ENCODE results near the gene AQP5. TPM values are rescaled to one million over a fixed set of nuclear protein-coding genes. Genes with fewer than 3 reads are reported as not detected.

AQP5 gene
- polyA plus RNA-seq, 3 donors: not detected

DNA sequence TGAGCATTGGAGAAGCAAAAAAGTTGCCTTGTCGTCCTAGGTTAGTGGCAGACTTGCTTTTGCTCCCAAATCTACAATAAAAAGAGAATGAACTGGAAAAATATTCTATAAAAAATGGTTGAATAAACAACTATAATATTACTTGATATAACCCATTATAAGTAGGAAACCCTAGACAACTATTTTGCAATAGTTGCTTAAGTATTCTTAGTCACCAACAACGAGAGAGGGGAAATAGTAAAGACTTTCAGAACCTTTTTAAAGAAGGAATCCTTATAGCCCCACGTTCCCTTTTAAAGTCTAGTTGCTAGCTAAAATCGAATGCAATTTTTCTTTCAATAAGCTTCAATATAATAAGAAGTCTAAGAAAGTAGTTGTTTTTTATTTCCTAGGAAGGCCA, 28.6 kb downstream of the AQP5 start:
- peaks cover 16 to 36% of the 10 kb centered on the region in 2 donors for H3K36me3 ChIP-seq (replicated peaks in 1 of 2; ENCODE audit: control insufficient read depth in 1 of 2, insufficient read depth in 2 of 2, low read length in 2 of 2)
- WGBS (ENCODE audit: insufficient coverage): no CpG with 5 or more reads among the region's 4 CpGs
- Mint-ChIP-seq H3K4me3 (peak overlapping the region; percentile 21 to 80), H3K4me1 (peaks cover 58% of the 10 kb centered on the region), H3K36me3 (peaks cover 32 to 43% of the 10 kb centered on the region in 2 donors), H3K27me3 (ENCODE audit: low read depth in 3 of 3) (peaks cover 0 to 1% (median 0%) of the 10 kb centered on the region in 3 donors), H3K27ac (peak overlapping the region; percentile 84 to 91 (median 90)), H3K9me3 (peaks cover 0 to 4% (median 0%) of the 10 kb centered on the region in 7 donors)
- H3K27ac ChIP-seq (ENCODE audit: low read depth in 1 of 2, low read length in 2 of 2): peak overlapping the region in 1 of 2 donors; percentile 86
- intact Hi-C loops (cut with micrococcal nuclease): no loop called here
- peaks cover 7% of the 10 kb centered on the region for H3K79me2 ChIP-seq (ENCODE audit: insufficient read depth, low read length)
- H4K20me1 ChIP-seq (ENCODE audit: insufficient read depth, low read length): no peaks in the 10 kb centered on the region
- H2AFZ ChIP-seq (ENCODE audit: insufficient read depth, low read depth, low read length, poor library complexity, severe bottlenecking): peak overlapping the region; percentile 44
- peaks cover 57 to 65% of the 10 kb centered on the region in 2 donors for H3K4me1 ChIP-seq (ENCODE audit: control insufficient read depth in 1 of 2, insufficient read depth in 2 of 2, low read length in 2 of 2)
- TF ChIP-seq, protein P1, sequence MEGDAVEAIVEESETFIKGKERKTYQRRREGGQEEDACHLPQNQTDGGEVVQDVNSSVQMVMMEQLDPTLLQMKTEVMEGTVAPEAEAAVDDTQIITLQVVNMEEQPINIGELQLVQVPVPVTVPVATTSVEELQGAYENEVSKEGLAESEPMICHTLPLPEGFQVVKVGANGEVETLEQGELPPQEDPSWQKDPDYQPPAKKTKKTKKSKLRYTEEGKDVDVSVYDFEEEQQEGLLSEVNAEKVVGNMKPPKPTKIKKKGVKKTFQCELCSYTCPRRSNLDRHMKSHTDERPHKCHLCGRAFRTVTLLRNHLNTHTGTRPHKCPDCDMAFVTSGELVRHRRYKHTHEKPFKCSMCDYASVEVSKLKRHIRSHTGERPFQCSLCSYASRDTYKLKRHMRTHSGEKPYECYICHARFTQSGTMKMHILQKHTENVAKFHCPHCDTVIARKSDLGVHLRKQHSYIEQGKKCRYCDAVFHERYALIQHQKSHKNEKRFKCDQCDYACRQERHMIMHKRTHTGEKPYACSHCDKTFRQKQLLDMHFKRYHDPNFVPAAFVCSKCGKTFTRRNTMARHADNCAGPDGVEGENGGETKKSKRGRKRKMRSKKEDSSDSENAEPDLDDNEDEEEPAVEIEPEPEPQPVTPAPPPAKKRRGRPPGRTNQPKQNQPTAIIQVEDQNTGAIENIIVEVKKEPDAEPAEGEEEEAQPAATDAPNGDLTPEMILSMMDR (IDR thresholded peaks at IDR 0.05): no peak
- DNase-seq: peak; percentile 53 to 92 (median 76)
- H3K27me3 ChIP-seq (ENCODE audit: control insufficient read depth in 2 of 2, insufficient read depth in 2 of 2, low read length in 2 of 2): no peaks in the 10 kb centered on the region
- H3K4me2 ChIP-seq (replicated peaks; ENCODE audit: extremely low read depth, low read length, poor library complexity, severe bottlenecking): peak overlapping the region; percentile 71
- H3K9ac ChIP-seq (ENCODE audit: insufficient read depth, low read length, poor library complexity, severe bottlenecking): peak overlapping the region; percentile 19
- H3K4me3 ChIP-seq (replicated peaks in 1 of 3; ENCODE audit: low read depth in 2 of 3, low read length in 3 of 3): peak overlapping the region in 2 of 3 experiments; percentile 31 to 65
- H3K9me3 ChIP-seq (replicated peaks in 1 of 2; ENCODE audit: control insufficient read depth in 1 of 2, insufficient read depth in 1 of 2, low read length in 2 of 2): no peaks in the 10 kb centered on the region

DNA sequence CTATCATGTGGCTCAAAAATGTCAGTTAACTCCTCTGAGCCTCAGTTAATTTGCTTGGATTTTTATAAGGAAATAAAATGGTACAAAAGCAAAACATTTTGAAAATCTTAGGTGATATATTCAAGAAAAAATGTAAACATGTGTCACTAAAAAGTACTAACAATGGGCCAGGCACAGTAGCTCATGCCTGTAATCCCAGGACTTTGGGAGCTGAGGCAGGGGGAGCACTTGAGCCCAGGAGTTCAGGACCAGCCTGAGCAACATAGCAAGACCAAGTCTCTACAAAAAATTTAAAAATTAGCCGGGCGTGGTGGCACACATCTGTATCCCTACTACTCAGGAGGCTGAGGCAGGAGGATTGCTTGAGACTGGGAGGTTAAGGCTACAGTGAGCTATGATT, 36.8 kb downstream of the AQP5 start:
- Mint-ChIP-seq H3K36me3 (peaks cover 51 to 93% of the 10 kb centered on the region in 2 donors), H3K27ac (peak overlapping the region in 1 of 7 donors; percentile 73), H3K9me3 (peaks cover 0 to 2% (median 0%) of the 10 kb centered on the region in 7 donors), H3K4me1 (peaks cover 3% of the 10 kb centered on the region), H3K27me3 (ENCODE audit: low read depth in 3 of 3) (no peaks in the 10 kb centered on the region), H3K4me3 (no peak overlapping the region)
- intact Hi-C loops (cut with micrococcal nuclease): no loop called here
- Histone ChIP-seq H2AFZ (ENCODE audit: insufficient read depth, low read depth, low read length, poor library complexity, severe bottlenecking) (no peak overlapping the region), H3K4me3 (replicated peaks in 1 of 3; ENCODE audit: low read depth in 2 of 3, low read length in 3 of 3) (no peak overlapping the region), H3K36me3 (replicated peaks in 1 of 2; ENCODE audit: control insufficient read depth in 1 of 2, insufficient read depth in 2 of 2, low read length in 2 of 2) (peaks cover 57 to 98% of the 10 kb centered on the region in 2 donors), H3K27me3 (ENCODE audit: control insufficient read depth in 2 of 2, insufficient read depth in 2 of 2, low read length in 2 of 2) (no peaks in the 10 kb centered on the region), H4K20me1 (ENCODE audit: insufficient read depth, low read length) (no peaks in the 10 kb centered on the region), H3K4me1 (ENCODE audit: control insufficient read depth in 1 of 2, insufficient read depth in 2 of 2, low read length in 2 of 2) (no peaks in the 10 kb centered on the region), H3K9ac (ENCODE audit: insufficient read depth, low read length, poor library complexity, severe bottlenecking) (no peak overlapping the region), H3K27ac (ENCODE audit: low read depth in 1 of 2, low read length in 2 of 2) (no peak overlapping the region), H3K9me3 (replicated peaks in 1 of 2; ENCODE audit: control insufficient read depth in 1 of 2, insufficient read depth in 1 of 2, low read length in 2 of 2) (no peaks in the 10 kb centered on the region), H3K4me2 (replicated peaks; ENCODE audit: extremely low read depth, low read length, poor library complexity, severe bottlenecking) (no peak overlapping the region), H3K79me2 (ENCODE audit: insufficient read depth, low read length) (peaks cover 7% of the 10 kb centered on the region)
- no peak for DNase-seq
- WGBS (ENCODE audit: insufficient coverage): no CpG with 5 or more reads among the region's 2 CpGs
- TF ChIP-seq, protein P1 (IDR thresholded peaks at IDR 0.05): no peak

Data from CD14-positive monocyte (primary cell).